Breast epithelium (tissue), 4 donors: ENCODE results near the gene TTC39A. TPM values are rescaled to one million over a fixed set of nuclear protein-coding genes. Genes with fewer than 3 reads are reported as not detected.

Experiments
- DNase-seq, 2 donors: peaks; one replicate each; pipeline ENCODE4 v3.0.0-alpha.2; 2019; ENCODE audit warnings: low spot score in 2 of 2
- H3K27ac ChIP-seq, 2 donors: fragments of 200-600 bp; sonication (generic) in 1 of 2; one replicate each; pipeline ENCODE4 v1.5.1; 2016 to 2019; ENCODE audit warnings: mild to moderate bottlenecking in 1 of 2
- H3K27me3 ChIP-seq, 2 donors: fragments of 200-600 bp; sonication (generic) in 1 of 2; one replicate each; pipeline versions ENCODE4 v1.5.1 to v1.6.0; 2017 to 2019; ENCODE audit warnings: control low read depth in 1 of 2, mild to moderate bottlenecking in 1 of 2
- H3K36me3 ChIP-seq: fragments of 200-600 bp; one replicate; pipeline ENCODE4 v1.5.1; 2019
- H3K4me1 ChIP-seq, 2 donors: fragments of 200-600 bp; sonication (generic); one replicate each; pipeline ENCODE4 v1.5.1; 2016 to 2019; ENCODE audit warnings: control low read depth in 1 of 2
- H3K4me3 ChIP-seq, 3 donors: fragments of 200-600 bp; sonication (generic); 1 replicate in 2 of 3; 2 replicates in 1 of 3; pipeline ENCODE4 v1.5.1; 2016 to 2019; ENCODE audit warnings: mild to moderate bottlenecking in 3 of 3, moderate library complexity in 2 of 3
- H3K9me3 ChIP-seq, 2 donors: fragments of 200-600 bp; sonication (generic) in 1 of 2; one replicate each; pipeline ENCODE4 v1.5.1; 2016 to 2019; ENCODE audit warnings: control low read depth in 1 of 2
- POLR2A ChIP-seq: fragments of 450-650 bp; IDR thresholded peaks from one replicate; pipeline ENCODE4 v1.6.1; 2016; ENCODE audit warnings: antibody characterized with exemption, mild to moderate bottlenecking, moderate library complexity
- POLR2AphosphoS5 ChIP-seq, 3 donors: sonication (generic); formaldehyde crosslinking; IDR thresholded peaks; one replicate each; pipeline ENCODE4 v1.6.1; 2017; ENCODE audit warnings: antibody characterized with exemption in 3 of 3
- intact Hi-C: fragments of 100-400 bp; cut with DNase I; formaldehyde crosslinking; loops from one replicate; pipeline ENCODE4 v1.15.1; 2023; ENCODE audit warnings: low total_unique reads
- total RNA-seq, 3 donors: library from RNA; depleted of rRNA; stranded (reverse); fragments of >200 nt; gene quantifications; one replicate each; pipeline ENCODE4 v1.1.0, GENCODE V29; 2016
- TF ChIP-seq, protein P1 (sequence below), 3 donors: fragments of 450-650 bp; IDR thresholded peaks; one replicate each; pipeline ENCODE4 v1.5.1; 2016 to 2017; ENCODE audit warnings: antibody characterized with exemption in 3 of 3, mild to moderate bottlenecking in 3 of 3, moderate library complexity in 3 of 3

TTC39A gene
- total RNA-seq, 3 donors from 2014 or later, result 0.96 to 111 (median 72.1) TPM

DNA sequence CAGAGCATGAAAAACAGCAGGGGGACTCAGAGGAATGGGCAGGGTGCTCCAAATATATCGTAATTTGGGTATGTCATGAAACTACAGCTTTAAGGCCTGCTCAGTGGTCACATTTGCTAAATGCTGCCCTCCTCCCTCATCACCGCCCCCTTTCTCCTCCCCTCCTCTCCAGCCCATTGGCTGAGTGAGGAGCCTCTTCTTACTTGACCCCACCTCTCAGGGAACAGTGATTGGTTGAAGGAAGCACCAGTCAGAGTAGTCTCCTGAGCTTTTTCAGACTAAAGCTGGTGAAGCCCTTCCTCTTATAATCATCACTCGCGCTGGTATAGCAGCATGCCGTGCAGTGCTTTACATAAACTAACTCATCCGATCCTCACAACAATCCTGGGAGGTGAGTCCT, 10.0 kb upstream of the TTC39A start:
- DNase-seq, result no peak
- Histone ChIP-seq H3K27me3 (peaks cover 0 to 15% of the 10 kb centered on the region in 2 donors), H3K27ac (no peak overlapping the region), H3K4me3 (no peak overlapping the region), H3K9me3 (no peaks in the 10 kb centered on the region), H3K4me1 (no peaks in the 10 kb centered on the region), H3K36me3 (no peaks in the 10 kb centered on the region)
- TF ChIP-seq, protein P1, sequence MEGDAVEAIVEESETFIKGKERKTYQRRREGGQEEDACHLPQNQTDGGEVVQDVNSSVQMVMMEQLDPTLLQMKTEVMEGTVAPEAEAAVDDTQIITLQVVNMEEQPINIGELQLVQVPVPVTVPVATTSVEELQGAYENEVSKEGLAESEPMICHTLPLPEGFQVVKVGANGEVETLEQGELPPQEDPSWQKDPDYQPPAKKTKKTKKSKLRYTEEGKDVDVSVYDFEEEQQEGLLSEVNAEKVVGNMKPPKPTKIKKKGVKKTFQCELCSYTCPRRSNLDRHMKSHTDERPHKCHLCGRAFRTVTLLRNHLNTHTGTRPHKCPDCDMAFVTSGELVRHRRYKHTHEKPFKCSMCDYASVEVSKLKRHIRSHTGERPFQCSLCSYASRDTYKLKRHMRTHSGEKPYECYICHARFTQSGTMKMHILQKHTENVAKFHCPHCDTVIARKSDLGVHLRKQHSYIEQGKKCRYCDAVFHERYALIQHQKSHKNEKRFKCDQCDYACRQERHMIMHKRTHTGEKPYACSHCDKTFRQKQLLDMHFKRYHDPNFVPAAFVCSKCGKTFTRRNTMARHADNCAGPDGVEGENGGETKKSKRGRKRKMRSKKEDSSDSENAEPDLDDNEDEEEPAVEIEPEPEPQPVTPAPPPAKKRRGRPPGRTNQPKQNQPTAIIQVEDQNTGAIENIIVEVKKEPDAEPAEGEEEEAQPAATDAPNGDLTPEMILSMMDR (IDR thresholded peaks at IDR 0.05), result no peak
- TF ChIP-seq POLR2A (no peak), POLR2AphosphoS5 (IDR thresholded peaks at IDR 0.05) (no peak)
- intact Hi-C loops, result no loop called here

DNA sequence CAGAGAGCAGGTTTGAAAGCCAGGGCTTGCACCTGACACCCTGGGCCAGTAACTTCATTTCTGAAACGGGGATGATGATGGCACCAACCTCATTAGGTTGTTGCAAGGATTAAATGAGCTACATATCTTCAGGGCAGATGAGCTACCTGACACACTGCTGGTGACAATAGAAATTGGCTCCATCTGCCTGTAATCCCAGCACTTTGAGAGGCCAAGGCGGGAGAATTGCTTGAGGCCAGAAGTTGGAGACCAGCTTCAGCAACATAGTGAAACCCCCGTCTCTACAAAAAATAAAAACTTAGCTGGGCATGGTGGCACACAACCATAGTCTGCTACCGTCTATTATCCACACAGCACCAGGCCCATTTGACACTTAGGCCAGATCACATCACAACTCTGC, 6.3 kb upstream of the TTC39A start:
- no peak for TF ChIP-seq POLR2A
- TF ChIP-seq, protein P1 (IDR thresholded peaks at IDR 0.05), result no peak
- no peak for TF ChIP-seq POLR2AphosphoS5 (IDR thresholded peaks at IDR 0.05)
- H3K27me3 ChIP-seq, result no peaks in the 10 kb centered on the region
- H3K36me3 ChIP-seq, result no peaks in the 10 kb centered on the region
- H3K4me1 ChIP-seq, result no peaks in the 10 kb centered on the region
- H3K9me3 ChIP-seq, result no peaks in the 10 kb centered on the region
- no peak for DNase-seq
- no peak overlapping the region for H3K27ac ChIP-seq
- no peak overlapping the region for H3K4me3 ChIP-seq
- intact Hi-C loops, result no loop called here

DNA sequence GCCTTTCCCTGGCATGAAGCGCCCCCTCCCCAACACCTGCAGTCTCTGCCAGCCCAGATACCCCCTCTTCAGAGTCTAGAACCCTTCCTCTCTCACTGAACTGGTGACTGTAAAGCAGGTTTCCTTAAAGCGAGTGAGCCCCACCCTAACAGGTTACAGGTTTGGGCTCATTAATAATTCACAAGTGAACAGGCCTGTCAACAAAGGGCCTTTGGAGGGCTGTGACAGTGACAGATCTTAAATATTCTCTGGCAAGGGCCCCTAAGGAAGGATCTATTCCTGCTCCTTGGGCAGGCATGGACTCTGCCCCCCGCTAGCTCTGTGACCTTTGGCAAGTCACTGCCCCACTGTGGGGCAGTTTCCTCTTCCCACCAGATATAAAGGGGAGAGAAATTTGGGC, 5.6 kb upstream of the TTC39A start:
- Histone ChIP-seq H3K27ac (no peak overlapping the region), H3K4me1 (no peaks in the 10 kb centered on the region), H3K9me3 (no peaks in the 10 kb centered on the region), H3K36me3 (no peaks in the 10 kb centered on the region), H3K27me3 (no peaks in the 10 kb centered on the region), H3K4me3 (no peak overlapping the region)
- intact Hi-C loops, result no loop called here
- DNase-seq, result peak in 1 of 2 donors; percentile 44
- TF ChIP-seq POLR2A (no peak), POLR2AphosphoS5 (IDR thresholded peaks at IDR 0.05) (no peak)
- TF ChIP-seq, protein P1 (IDR thresholded peaks at IDR 0.05), result no peak

DNA sequence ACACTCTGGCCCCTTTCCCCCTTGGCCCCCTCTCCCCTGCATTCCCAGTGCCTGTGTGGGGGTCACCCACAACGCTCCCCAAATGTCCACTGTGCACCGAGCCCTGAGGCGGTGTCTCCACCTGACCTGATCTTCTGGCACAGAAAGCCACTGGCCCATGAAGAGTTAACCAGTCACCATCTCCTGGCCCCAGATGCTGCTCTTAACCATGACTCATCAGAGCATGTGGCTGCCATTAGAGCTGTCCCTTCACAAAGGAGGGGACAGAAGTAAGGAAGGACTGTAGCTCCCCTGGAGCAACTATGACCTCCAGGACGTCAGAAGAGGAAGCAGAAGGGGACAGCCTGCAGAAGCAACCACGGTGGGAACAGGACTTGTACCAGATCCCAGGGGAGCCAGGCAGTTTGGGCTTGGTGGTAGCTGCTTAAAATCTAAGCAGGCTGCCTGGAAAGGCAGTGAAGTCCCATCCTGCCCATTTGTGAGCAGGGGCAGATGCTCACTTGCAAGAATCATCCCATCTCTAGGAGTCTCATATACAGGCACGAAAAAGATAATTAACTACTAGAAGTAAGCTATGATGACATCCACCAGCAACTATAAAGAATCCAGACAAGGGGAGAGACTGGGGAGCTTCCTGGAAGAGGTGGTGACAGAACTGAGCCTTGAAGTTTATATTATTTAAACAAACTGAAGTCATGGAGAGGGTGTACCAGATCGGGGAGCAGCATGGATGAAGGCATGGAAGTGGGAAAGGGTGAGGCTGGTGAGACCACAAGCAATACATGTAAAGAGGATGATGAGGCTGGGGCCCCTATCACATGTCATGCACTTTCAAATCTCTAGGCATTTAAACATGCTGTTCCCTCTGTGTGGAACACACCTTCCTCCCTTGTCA, 1.1 kb upstream of the TTC39A start:
- peak in 1 of 2 donors; percentile 65 for DNase-seq
- no peaks in the 10 kb centered on the region for H3K4me1 ChIP-seq
- intact Hi-C loops, result no loop called here
- TF ChIP-seq, protein P1 (IDR thresholded peaks at IDR 0.05), result no peak
- TF ChIP-seq POLR2A (no peak), POLR2AphosphoS5 (IDR thresholded peaks at IDR 0.05) (no peak)
- H3K4me3 ChIP-seq, result peak overlapping the region in 2 of 3 donors; percentile 58 to 85
- H3K27me3 ChIP-seq, result no peaks in the 10 kb centered on the region
- H3K9me3 ChIP-seq, result no peaks in the 10 kb centered on the region
- H3K36me3 ChIP-seq, result no peaks in the 10 kb centered on the region
- H3K27ac ChIP-seq, result peak overlapping the region; percentile 74 to 90
